Activated CD8-positive, alpha-beta memory T cell treated with anti-CD3 and anti-CD28 coated beads, Interleukin-2, amount 10 ng/mL, durations not matched to agents 7 days and 5 days (primary cell): ENCODE data around the gene CELA2B. TPM values are rescaled to one million over a fixed set of nuclear protein-coding genes. Genes with fewer than 3 reads are reported as not detected.
A peak's percentile ranks its signal among the peaks of the same experiment; 100 is the strongest.
"Not testable (repeated sequence)": the region's sequence is repeated elsewhere in the genome, so short reads cannot be mapped to it uniquely, and the experiment has no call there.

Experiments
- ATAC-seq: fragments of 150-1000 bp; cut with Tn5 transposase; one replicate; pipeline ENCODE4 v1.10.0; 2021; ENCODE audit warnings: moderate library complexity
- CTCF ChIA-PET: fragments of 350-600 bp; sonication (Branson Sonifier 250); formaldehyde crosslinking; loops from one replicate; lab custom pipeline; 2021; ENCODE audit warnings: antibody characterized with exemption; lab: Charles Lee
- DNase-seq: peaks from one replicate; pipeline ENCODE4 v3.0.0-alpha.2; 2020
- H3K27ac Mint-ChIP-seq: one replicate; pipeline ENCODE4 v1.8.0; 2021; ENCODE audit warnings: mild to moderate bottlenecking, mixed read lengths
- H3K27me3 Mint-ChIP-seq: one replicate; pipeline ENCODE4 v1.8.0; 2021; ENCODE audit warnings: mixed read lengths
- H3K36me3 Mint-ChIP-seq: one replicate; pipeline ENCODE4 v1.8.0; 2021; ENCODE audit warnings: mild to moderate bottlenecking, mixed read lengths
- H3K4me1 Mint-ChIP-seq: one replicate; pipeline ENCODE4 v1.8.0; 2021; ENCODE audit warnings: mixed read lengths
- H3K4me3 Mint-ChIP-seq: one replicate; pipeline ENCODE4 v1.8.0; 2021; ENCODE audit warnings: mild to moderate bottlenecking, moderate library complexity, mixed read lengths
- H3K9me3 Mint-ChIP-seq: one replicate; pipeline ENCODE4 v1.8.0; 2022; ENCODE audit warnings: low read depth, mixed read lengths
- total RNA-seq, 2 experiments: library from RNA; stranded (reverse); gene quantifications; one replicate each; pipeline ENCODE4 v1.2.3, GENCODE V29; 2021

CELA2B gene
- not detected for total RNA-seq

GRCh38 chr1:15475752-15476314 is at the start of gene CELA2B:
CELA2B (plus strand) TSS chr1:15476104; CDS start chr1:15476126, 22 bp downstream.
- Mint-ChIP-seq H3K4me1 (no peaks in the 10 kb centered on the region), H3K9me3 (no peaks in the 10 kb centered on the region), H3K27ac (no peak within 1 kb of the TSS), H3K4me3 (no peak within 1 kb of the TSS), H3K27me3 (no peaks in the 10 kb centered on the region), H3K36me3 (no peaks in the 10 kb centered on the region)
- no peak for ATAC-seq
- CTCF ChIA-PET = no interaction called here
- no peak for DNase-seq

- no peak for DNase-seq
- Mint-ChIP-seq H3K27ac (peak overlapping the region; percentile 54), H3K9me3 (no peaks in the 10 kb centered on the region), H3K4me1 (peaks cover 17% of the 10 kb centered on the region), H3K4me3 (no peak overlapping the region), H3K36me3 (peaks cover 1% of the 10 kb centered on the region), H3K27me3 (no peaks in the 10 kb centered on the region)
- no peak for ATAC-seq
- CTCF ChIA-PET = interaction anchor here (0.7 to 4.5 kb wide), 3 partner anchors 27 to 103 kb away, joined by 3 to 27 read pairs (median 3); no protein-coding TSS in a partner anchor
These were observed 49.2 kb upstream of the CELA2B start for GRCh38 chr1:15426492-15427279.

DNA sequence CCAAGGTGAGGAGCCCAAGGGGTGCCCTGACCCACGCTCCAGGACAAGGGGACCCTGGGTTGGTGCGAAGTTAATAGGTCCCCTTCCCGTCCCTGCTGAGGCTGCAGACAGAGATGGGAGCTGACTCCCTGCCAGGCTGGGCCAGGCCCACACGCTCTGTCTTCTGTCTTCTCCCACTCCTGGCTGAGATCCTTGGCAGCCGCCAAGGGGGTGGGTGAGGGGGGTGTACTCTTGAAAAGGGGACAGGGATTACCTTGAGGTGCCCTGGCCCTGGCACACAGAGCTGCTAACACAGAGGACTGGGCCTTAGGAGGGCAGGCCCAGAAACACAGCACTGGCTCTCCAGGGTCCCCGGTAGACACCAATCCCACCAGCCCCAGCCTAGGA is 48.6 kb upstream of the CELA2B start:
- CTCF ChIA-PET = interaction anchor here (4.5 kb wide), 1 partner anchor 103 kb away, joined by 27 read pairs; no protein-coding TSS in a partner anchor
- Mint-ChIP-seq H3K9me3 (no peaks in the 10 kb centered on the region), H3K27me3 (no peaks in the 10 kb centered on the region), H3K36me3 (no peaks in the 10 kb centered on the region), H3K4me3 (no peak overlapping the region), H3K4me1 (peaks cover 17% of the 10 kb centered on the region), H3K27ac (no peak overlapping the region)
- DNase-seq = no peak
- ATAC-seq = no peak

DNA sequence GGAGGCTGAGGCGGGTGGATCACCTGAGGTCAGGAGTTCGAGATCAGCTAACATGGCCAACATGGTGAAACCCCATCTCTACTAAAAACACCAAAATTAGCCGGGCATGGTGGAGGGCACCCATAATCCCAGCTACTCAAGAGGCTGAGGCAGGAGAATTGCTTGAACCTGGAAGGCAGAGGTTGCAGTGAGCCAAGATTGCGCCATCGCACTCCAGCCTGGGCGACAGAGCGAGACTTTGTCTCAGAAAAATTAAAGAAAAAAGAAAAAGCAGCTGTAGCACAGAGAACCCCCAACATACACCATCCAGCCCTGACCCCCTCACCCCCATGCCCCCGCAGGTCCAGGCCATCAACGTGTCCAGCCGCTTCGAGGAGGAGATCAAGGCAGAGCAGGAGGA is 47.7 kb upstream of the CELA2B start:
- not testable (repeated sequence) for H3K27ac Mint-ChIP-seq, H3K9me3 Mint-ChIP-seq, H3K4me3 Mint-ChIP-seq, ATAC-seq, DNase-seq, H3K36me3 Mint-ChIP-seq, H3K27me3 Mint-ChIP-seq
- CTCF ChIA-PET = interaction anchor here (1.2 to 4.5 kb wide), 2 partner anchors 25 to 104 kb away, joined by 4 to 27 read pairs; no protein-coding TSS in a partner anchor
- peaks cover 17% of the 10 kb centered on the region for H3K4me1 Mint-ChIP-seq

DNA sequence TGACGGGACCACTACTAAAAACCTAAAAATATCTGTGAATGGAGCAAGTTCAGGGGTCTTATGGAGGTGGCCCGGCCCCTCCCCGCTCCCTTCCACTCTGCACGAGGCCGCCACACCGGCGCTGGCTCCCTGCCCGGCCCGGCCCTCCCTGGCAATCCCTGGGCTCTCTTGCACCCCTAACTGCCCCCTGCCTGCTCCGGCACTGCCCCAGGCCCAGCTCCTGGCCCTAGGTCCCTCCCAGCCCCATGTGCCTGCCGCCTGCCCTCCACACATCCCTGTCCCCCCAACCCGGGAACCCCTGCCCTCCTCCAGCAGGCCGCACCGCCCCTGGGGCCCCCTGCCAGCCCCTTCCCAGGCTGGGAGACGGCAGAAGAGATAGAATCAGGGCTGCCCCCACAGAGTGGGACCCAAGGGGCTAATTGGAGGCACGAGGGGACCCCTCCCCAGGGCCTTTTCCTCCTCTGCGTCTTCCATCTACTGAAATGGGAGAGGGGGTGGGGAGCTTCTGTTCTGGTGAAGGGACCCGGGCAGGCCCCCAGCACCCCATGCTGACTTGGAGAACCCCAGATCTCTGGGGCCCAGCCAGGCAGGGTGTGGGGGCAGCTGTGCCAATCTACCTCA is 47.0 kb upstream of the CELA2B start:
- Mint-ChIP-seq H3K36me3 (no peaks in the 10 kb centered on the region), H3K27ac (no peak overlapping the region), H3K4me1 (peaks cover 17% of the 10 kb centered on the region)

DNA sequence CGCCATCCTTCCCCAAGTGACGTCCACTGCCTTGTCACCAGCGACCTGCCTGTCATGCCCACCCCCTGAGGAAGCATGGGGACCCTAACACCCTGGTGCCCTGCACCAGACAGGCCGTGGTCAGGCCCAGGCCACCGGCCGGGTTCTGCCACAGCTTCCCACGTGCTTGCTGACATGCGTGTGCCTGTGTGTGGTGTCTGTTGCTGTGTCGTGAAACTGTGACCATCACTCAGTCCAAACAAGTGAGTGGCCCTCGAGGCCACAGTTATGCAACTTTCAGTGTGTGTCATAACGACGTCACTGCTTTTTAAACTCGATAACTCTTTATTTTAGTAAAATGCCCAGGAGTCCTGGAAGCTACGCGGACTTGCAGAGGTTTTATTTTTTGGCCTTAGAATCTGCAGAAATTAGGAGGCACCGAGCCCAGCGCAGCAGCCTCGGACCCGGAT is 46.2 kb upstream of the CELA2B start:
- CTCF ChIA-PET = interaction anchor here (0.9 to 8.7 kb wide), 8 partner anchors 9 to 126 kb away, joined by 4 to 153 read pairs (median 12); no protein-coding TSS in a partner anchor
- Mint-ChIP-seq H3K4me3 (no peak overlapping the region), H3K4me1 (peaks cover 15% of the 10 kb centered on the region), H3K36me3 (no peaks in the 10 kb centered on the region), H3K27ac (no peak overlapping the region), H3K27me3 (no peaks in the 10 kb centered on the region), H3K9me3 (no peaks in the 10 kb centered on the region)
- no peak for DNase-seq
- ATAC-seq = no peak

More for the DNA sequence above, 47.0 kb upstream of the CELA2B start:
- Mint-ChIP-seq H3K27me3 (no peaks in the 10 kb centered on the region), H3K9me3 (no peaks in the 10 kb centered on the region), H3K4me3 (no peak overlapping the region)
- CTCF ChIA-PET = interaction anchor here (1.2 to 4.5 kb wide), 3 partner anchors 26 to 105 kb away, joined by 4 to 27 read pairs (median 15); no protein-coding TSS in a partner anchor
- ATAC-seq (no peak), DNase-seq (no peak)

DNA sequence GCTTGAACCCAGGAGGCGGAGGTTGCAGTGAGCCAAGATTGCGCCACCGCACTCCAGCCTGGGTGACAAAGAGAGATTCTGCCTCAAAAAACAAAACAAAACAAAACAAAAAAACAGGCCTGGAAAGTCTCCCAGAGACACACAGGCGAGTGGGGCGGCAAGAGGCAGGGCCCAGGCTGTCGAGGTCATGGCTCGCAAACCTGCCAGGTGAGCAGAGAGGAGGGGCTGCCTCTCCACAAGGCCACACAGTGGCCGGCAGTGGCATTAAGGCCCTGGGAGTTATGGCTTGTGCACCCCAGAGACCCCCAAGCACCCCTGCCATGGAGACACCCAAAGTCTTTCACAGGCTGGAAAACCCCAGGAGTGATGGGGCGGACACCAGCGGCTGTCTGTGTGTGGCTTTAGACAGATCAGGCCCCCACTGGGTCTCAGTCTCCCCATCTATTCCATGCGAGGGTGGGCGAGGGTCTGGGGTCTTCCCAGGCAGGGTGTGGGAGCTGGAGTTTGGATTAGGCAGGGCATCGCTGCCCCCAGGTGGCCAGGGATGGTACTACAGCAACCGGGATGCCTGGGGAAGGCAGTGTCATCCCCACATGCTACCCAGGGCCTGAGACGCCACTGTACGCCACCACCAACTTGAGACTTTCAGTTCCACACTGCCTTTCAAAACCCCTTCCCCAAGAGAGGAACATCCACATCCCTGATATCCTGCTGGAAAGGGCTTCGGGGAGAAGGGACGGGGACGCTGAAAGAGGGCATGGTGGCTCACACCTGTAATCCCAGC is 44.9 kb upstream of the CELA2B start:
- CTCF ChIA-PET = interaction anchor here (0.8 to 8.7 kb wide), 28 partner anchors 11 to 302 kb away, joined by 3 to 153 read pairs (median 5); no protein-coding TSS in a partner anchor
- DNase-seq = peak; percentile 74
- Mint-ChIP-seq H3K4me1 (peaks cover 8% of the 10 kb centered on the region), H3K9me3 (no peaks in the 10 kb centered on the region), H3K36me3 (no peaks in the 10 kb centered on the region), H3K27me3 (no peaks in the 10 kb centered on the region), H3K27ac (no peak overlapping the region), H3K4me3 (no peak overlapping the region)
- peak; percentile 71 for ATAC-seq

DNA sequence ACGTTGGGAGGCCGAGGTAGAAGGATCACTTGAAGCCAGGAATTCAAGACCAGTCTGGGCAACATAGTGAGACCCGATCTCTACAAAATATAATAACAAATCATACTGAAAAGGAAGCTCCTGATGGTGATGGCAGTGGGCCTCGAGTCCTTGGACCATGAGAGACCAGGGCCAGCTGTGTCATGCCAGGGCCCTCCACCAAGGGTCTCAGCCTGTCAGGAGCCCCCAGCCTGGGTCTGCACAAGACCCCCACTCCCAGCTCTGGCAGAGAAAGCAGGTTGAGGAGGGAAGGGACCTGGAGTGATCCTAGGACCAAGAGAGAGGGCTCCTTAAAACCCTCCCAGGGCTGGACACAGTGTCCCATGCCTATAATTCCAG is 44.3 kb upstream of the CELA2B start:
- DNase-seq (no peak), ATAC-seq (no peak)
- CTCF ChIA-PET = interaction anchor here (1.0 to 8.7 kb wide), 24 partner anchors 10 to 303 kb away, joined by 3 to 153 read pairs (median 5); no protein-coding TSS in a partner anchor
- Mint-ChIP-seq H3K27ac (no peak overlapping the region), H3K36me3 (no peaks in the 10 kb centered on the region), H3K9me3 (no peaks in the 10 kb centered on the region), H3K4me1 (peaks cover 2% of the 10 kb centered on the region), H3K27me3 (no peaks in the 10 kb centered on the region), H3K4me3 (no peak overlapping the region)

- H3K36me3 Mint-ChIP-seq = no peaks in the 10 kb centered on the region
- no peak for DNase-seq
These were observed 43.6 kb upstream of the CELA2B start for GRCh38 chr1:15432324-15432723.

DNA sequence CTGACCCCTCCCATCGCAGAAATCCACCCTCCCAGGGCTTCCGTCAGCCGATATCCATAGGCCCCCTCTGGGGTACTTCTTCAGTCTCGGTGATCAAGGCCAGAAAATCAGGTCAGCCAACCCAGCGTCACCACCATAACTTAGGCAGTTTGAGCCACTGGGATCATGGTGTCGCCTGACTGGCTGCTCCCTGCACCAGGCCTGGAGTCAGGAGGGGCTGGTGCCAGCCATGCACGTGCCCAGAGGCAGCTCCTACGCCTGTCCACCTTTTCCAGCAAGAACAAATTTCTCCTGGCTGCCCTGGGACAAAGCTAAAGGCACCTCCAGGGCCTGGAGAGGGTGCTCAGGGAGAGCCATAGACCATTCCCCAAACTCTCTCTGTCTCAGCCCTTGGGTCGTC is 42.4 kb upstream of the CELA2B start:
- H3K27ac Mint-ChIP-seq = no peak overlapping the region
- no peaks in the 10 kb centered on the region for H3K4me1 Mint-ChIP-seq
- ATAC-seq = no peak
- no peak for DNase-seq
- CTCF ChIA-PET = interaction anchor here (8.7 kb wide), 1 partner anchor 110 kb away, joined by 153 read pairs; no protein-coding TSS in a partner anchor
- H3K9me3 Mint-ChIP-seq = no peaks in the 10 kb centered on the region
- H3K36me3 Mint-ChIP-seq = no peaks in the 10 kb centered on the region
- H3K27me3 Mint-ChIP-seq = no peaks in the 10 kb centered on the region
- no peak overlapping the region for H3K4me3 Mint-ChIP-seq

More at GRCh38 chr1:15432324-15432723, 43.6 kb upstream of the CELA2B start:
- Mint-ChIP-seq H3K27ac (no peak overlapping the region), H3K27me3 (no peaks in the 10 kb centered on the region), H3K4me1 (no peaks in the 10 kb centered on the region), H3K9me3 (no peaks in the 10 kb centered on the region), H3K4me3 (no peak overlapping the region)
- ATAC-seq = no peak
- CTCF ChIA-PET = interaction anchor here (1.0 to 8.7 kb wide), 17 partner anchors 9 to 303 kb away, joined by 3 to 153 read pairs (median 6); no protein-coding TSS in a partner anchor

- CTCF ChIA-PET = interaction anchor here (1.0 to 8.7 kb wide), 4 partner anchors 14 to 114 kb away, joined by 3 to 153 read pairs (median 4); no protein-coding TSS in a partner anchor
- DNase-seq, H3K9me3 Mint-ChIP-seq, H3K27ac Mint-ChIP-seq, H3K4me1 Mint-ChIP-seq, H3K36me3 Mint-ChIP-seq, H3K27me3 Mint-ChIP-seq, ATAC-seq, H3K4me3 Mint-ChIP-seq: not testable (repeated sequence)
These were observed 41.2 kb upstream of the CELA2B start for GRCh38 chr1:15434739-15435138.

DNA sequence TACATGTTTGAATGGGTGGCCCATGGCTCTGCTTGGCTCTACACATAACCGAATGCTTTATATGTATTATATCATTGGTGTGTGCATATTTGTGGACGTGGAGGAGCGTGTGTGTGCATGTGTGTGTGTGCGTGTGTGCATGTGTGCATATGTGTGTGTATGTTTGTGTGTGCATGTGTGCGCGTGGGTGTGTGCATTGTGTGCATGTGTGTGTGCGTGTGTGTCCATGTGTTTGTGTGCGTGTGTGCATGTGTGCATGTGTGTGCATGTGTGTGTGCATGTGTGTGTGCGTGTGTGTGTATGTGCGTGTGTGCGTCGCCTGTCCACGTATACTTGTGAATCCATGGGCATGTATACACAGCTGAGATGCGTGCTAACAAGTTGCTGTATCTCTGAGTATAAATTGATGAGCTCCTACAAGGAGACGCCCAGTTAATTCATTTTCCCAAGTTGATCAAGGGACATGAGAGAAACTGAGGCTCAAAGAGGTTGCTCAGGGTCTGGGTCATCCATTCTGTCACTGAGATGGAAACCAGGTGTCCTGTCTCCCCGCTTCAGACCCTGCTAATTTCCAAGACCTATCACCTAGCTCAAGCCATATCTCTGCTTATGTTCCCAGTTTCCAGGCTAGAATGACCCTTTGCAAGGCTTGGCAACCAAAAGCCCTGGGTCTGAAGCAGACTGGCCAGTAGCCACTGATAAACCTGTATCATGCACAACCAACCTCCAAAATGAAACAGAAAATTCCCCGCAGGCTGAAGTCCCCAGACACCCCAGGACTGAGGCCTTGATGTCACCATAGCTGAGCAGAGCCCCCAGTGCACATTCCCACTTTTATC is 40.4 kb upstream of the CELA2B start:
- Mint-ChIP-seq H3K4me3 (no peak overlapping the region), H3K36me3 (no peaks in the 10 kb centered on the region), H3K9me3 (no peaks in the 10 kb centered on the region), H3K27ac (no peak overlapping the region), H3K27me3 (no peaks in the 10 kb centered on the region), H3K4me1 (no peaks in the 10 kb centered on the region)
- DNase-seq (no peak), ATAC-seq (no peak)
- CTCF ChIA-PET = interaction anchor here (0.7 to 8.7 kb wide), 8 partner anchors 13 to 131 kb away, joined by 3 to 153 read pairs (median 3); no protein-coding TSS in a partner anchor
